HL-60 (cell line): ENCODE results near the gene SEPTIN5.

Experiments used
- DNase-seq, 2 experiments: peaks; one replicate each; pipeline ENCODE4 v3.0.0-alpha.2; 2010 to 2020; ENCODE audit warnings: low read depth in 1 of 2, low spot score in 1 of 2
- H3K27ac ChIP-seq: fragments of 250-450 bp; sonication (Bioruptor Pico); replicated peaks from 2 replicates; pipeline ENCODE4 v1.5.1; 2020; ENCODE audit warnings: mild to moderate bottlenecking, moderate library complexity
- H3K27me3 ChIP-seq: fragments of 250-450 bp; sonication (Bioruptor Pico); 2 replicates; pipeline ENCODE4 v1.5.1; 2021; ENCODE audit warnings: mild to moderate bottlenecking, moderate library complexity; ENCODE audit not compliant: insufficient read depth, poor library complexity, severe bottlenecking
- H3K4me3 ChIP-seq: replicated peaks from 2 replicates; pipeline ENCODE4 v1.5.1; 2011; ENCODE audit warnings: mild to moderate bottlenecking, control low read depth, low read length; ENCODE audit not compliant: insufficient read depth
- CTCF ChIP-seq: IDR thresholded peaks from one replicate; pipeline ENCODE4 v1.5.1; 2011; ENCODE audit warnings: low read length, control low read depth, inconsistent platforms; ENCODE audit not compliant: insufficient read depth
- GABPA ChIP-seq: IDR thresholded peaks from 2 replicates; pipeline ENCODE4 v1.6.1; 2012; ENCODE audit warnings: low read depth
- POLR2AphosphoS5 ChIP-seq: IDR thresholded peaks from 2 replicates; pipeline ENCODE4 v1.6.1; 2012; ENCODE audit warnings: low read depth
- REST ChIP-seq: IDR thresholded peaks from 2 replicates; pipeline ENCODE4 v1.6.1; 2012; ENCODE audit warnings: low read depth; ENCODE audit not compliant: insufficient replicate concordance
- SPI1 ChIP-seq: IDR thresholded peaks from 2 replicates; pipeline ENCODE4 v1.6.1; 2012; ENCODE audit warnings: low read depth, mild to moderate bottlenecking, borderline replicate concordance

Gene SEPTIN5

GRCh38 chr22:19748991-19749664 lies 34.8 kb downstream of the SEPTIN5 start:
- Histone ChIP-seq H3K4me3 (no peak overlapping the region), H3K27ac (no peak overlapping the region), H3K27me3 (peaks cover 4% of the 10 kb centered on the region)
- no peak for DNase-seq
- TF ChIP-seq SPI1 (no peak), POLR2AphosphoS5 (no peak), CTCF (no peak), REST (no peak), GABPA (no peak)

- Histone ChIP-seq H3K27me3 (peaks cover 12% of the 10 kb centered on the region), H3K27ac (no peak overlapping the region)
- TF ChIP-seq SPI1 (no peak), CTCF (no peak), REST (no peak), POLR2AphosphoS5 (no peak), GABPA (no peak)
Observed at GRCh38 chr22:19749876-19750275, 35.6 kb downstream of the SEPTIN5 start.

GRCh38 chr22:19750507-19751490 lies 36.5 kb downstream of the SEPTIN5 start:
- DNase-seq = no peak
- no peak overlapping the region for H3K4me3 ChIP-seq
- no peak overlapping the region for H3K27ac ChIP-seq
- TF ChIP-seq CTCF = no peak
- TF ChIP-seq REST = no peak
- TF ChIP-seq SPI1 = no peak
- no peak for TF ChIP-seq POLR2AphosphoS5
- TF ChIP-seq GABPA = no peak
- H3K27me3 ChIP-seq = peaks cover 21% of the 10 kb centered on the region

More at GRCh38 chr22:19749876-19750275, 35.6 kb downstream of the SEPTIN5 start:
- H3K4me3 ChIP-seq = no peak overlapping the region
- DNase-seq = no peak
